Uterus (tissue), 2 donors: ENCODE measurements around the gene LHX4.

Experiments
- CTCF ChIP-seq, 4 experiments: fragments of 200-600 bp in 2 of 4; fragments of 450-650 bp in 2 of 4; sonication (generic) in 2 of 4; IDR thresholded peaks; one replicate each; pipeline ENCODE4 v1.5.1; 2016 to 2019; ENCODE audit warnings: antibody characterized with exemption in 4 of 4, mild to moderate bottlenecking in 2 of 4, moderate library complexity in 1 of 4
- POLR2A ChIP-seq, 2 donors: fragments of 450-650 bp; IDR thresholded peaks; one replicate each; pipeline ENCODE4 v1.6.1; 2016; ENCODE audit warnings: antibody characterized with exemption in 2 of 2, mild to moderate bottlenecking in 1 of 2, moderate library complexity in 1 of 2

- TF ChIP-seq CTCF (IDR thresholded peaks at IDR 0.05) (no peak), POLR2A (IDR thresholded peaks at IDR 0.05) (no peak)
Observed at GRCh38 chr1:180257028-180257386, 26.9 kb downstream of the LHX4 start.
